HG02973 (cell line): ENCODE data around the gene SLCO3A1.
A peak's percentile ranks its signal among the peaks of the same experiment; 100 is the strongest.

Source experiments
- ATAC-seq: cut with Tn5 transposase; IDR thresholded peaks from one replicate; pipeline ENCODE4 v1.9.1; 2021; ENCODE audit warnings: moderate library complexity; ENCODE audit not compliant: unreplicated experiment

SLCO3A1 gene

DNA sequence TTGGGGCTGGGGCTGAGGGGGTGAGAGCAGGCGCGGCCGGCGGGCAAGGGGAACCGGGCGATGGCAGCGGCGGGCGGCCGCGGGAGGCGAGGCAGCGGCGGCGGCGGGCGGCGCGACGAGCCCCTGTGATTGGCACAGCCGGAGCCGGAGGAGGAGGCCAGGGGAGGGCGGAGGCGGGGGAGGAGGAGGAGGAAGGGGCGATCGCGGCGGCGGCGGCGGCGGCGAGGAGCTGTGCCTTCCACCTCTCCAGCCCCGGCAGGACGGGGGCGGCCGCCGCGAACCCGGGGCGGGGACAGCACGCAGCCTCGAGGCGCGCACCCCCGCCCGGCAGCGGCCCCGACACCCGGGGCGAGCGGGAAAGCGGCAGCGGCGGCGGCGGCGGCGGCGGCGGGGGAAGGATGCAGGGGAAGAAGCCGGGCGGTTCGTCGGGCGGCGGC lies at the start of gene SLCO3A1:
Gene SLCO3A1 (plus strand): TSS at position 198 of the 437 bp plus-strand sequence.
- ATAC-seq, result peak; percentile 11

GRCh38 chr15:91807122-91807521 lies 46.4 kb upstream of the SLCO3A1 start:
- no peak for ATAC-seq

- ATAC-seq, result no peak
Observed at GRCh38 chr15:91813924-91814323, 39.6 kb upstream of the SLCO3A1 start.

- no peak for ATAC-seq
Observed at GRCh38 chr15:91816942-91817341, 36.6 kb upstream of the SLCO3A1 start.

DNA sequence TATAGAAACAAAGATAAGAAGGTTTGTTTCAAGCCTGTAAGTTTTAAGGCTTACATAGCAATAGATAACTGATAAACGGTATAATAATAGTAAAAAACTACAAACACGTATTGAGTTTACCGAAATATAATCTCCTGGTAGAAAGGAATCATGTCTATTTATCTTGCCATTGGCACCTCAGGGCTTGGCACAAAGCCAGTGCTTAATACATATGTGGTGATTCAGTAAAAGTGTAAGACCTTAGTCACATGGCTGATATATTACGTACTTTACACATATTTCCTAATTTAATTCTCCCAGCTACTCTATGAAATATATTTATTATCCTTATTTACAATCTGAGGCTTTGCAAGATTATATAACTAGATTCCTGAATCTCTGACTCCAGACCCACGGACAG lies 32.0 kb upstream of the SLCO3A1 start:
- ATAC-seq, result no peak

DNA sequence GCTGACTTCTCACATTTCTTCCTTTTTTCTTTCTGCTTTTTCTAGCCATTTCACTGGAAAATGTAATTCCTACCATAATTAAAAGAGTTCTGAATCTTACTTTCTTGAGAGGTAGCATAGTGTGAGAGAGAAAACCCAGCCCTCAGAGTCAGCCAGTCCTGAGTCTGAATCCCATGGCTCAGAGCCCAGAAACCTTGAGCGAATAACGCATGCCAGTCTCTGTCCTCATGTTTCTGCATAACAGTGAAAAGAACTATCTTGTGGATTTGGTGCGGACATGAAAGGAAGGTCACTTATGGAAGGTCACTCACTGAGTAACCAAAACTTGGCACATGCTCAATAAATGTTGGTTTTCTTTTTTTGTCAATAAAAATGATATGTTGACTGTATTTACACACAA lies 29.3 kb upstream of the SLCO3A1 start:
- no peak for ATAC-seq

GRCh38 chr15:91826443-91826842 lies 27.1 kb upstream of the SLCO3A1 start:
- ATAC-seq, result no peak

DNA sequence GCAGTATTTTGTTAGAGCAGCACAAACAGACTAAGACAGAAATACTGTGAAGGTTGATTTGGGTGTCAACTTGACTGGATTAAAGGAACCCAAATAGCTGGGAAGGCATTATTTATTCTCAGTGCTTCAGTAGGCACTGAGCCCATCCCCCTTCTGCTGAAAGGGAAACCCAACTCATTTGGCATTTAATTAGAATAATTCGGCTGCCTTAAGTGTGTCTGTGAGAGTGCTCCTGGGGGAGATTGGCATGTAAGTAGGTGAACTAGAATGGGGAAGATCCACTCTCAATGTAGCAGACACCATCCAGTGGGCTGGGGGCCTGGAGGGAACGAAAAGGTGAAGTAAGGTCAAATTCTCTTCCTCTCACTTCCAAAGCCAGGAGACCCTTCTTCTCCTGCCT lies 20.5 kb upstream of the SLCO3A1 start:
- no peak for ATAC-seq

- ATAC-seq, result no peak
Observed at GRCh38 chr15:91839867-91840266, 13.6 kb upstream of the SLCO3A1 start.

DNA sequence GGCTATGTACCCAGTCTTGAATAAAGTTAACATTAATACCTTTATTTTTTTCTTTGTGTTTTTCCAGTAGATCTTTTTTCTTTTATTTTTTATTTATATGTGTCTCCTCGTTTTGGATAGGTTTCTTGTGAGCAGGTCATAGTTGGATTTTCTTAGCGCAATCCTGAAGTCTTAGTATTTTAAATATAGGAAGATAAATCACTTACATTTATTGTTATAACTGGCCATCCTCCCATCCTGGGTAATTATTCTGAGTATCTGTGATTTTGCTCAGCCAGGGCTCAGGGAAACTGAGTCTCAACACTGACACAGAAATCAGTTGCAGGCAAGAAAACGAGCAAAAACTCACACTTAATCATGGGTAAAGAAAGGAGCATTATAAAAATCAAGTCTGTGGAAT lies 11.6 kb upstream of the SLCO3A1 start:
- no peak for ATAC-seq

DNA sequence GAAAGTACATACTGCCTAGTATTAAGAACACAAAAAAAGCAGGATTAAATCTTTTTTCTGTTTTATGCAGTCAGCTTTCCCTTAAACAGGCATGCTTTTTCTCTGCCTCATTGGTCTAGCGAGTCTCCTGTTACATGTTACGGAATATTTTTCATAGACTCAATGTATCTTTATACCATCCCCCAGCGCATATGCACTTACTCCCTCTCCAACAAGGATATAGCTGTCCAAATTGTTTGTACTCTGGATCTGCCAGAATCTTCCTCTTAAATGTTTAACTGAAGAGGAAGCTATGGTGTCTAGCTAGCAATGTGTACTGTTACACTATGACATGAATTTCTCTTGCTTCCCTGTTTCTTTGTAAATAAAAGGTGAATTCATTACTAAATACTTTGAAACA lies 9.2 kb upstream of the SLCO3A1 start:
- ATAC-seq, result no peak

- ATAC-seq, result no peak
Observed at GRCh38 chr15:91844928-91845327, 8.6 kb upstream of the SLCO3A1 start.

DNA sequence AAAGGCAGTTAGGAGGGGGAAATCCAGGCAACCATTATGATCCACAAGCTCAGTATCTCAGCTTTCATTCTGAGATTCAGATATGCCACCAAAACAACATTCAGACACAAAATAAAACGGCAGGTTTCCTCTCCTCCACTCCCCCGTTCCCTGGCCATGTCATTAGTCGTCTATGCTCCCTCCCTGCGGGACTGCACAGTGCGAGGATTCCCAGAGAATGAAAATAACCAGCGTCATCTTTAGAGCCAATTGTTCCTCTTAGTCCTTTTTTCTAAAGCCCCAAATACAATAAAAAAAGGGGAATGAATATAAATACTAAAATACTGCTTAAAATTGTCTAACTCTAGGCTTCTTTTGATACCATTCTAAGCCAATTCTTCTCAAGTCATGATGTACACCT lies 7.8 kb upstream of the SLCO3A1 start:
- no peak for ATAC-seq

DNA sequence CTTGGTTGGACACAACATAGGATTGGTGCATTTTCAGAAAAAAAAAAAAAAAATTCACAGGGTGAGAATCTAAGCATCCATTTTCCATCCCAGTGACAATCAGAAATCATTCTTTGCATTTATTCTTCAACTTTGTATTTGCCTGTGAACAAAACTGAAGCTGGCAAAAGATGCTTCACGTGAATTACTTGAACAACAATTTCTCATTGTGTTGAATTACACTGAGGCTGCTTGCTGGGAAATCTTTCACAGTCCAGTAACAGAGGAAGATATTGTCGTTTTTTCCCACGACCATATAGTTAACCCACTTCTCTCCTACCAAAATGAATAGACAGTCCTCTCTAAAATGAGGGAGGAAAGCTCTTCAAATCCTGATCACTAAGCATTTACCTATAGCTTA lies 4.3 kb upstream of the SLCO3A1 start:
- ATAC-seq, result no peak

GRCh38 chr15:91849749-91850161 lies 3.8 kb upstream of the SLCO3A1 start:
- ATAC-seq, result no peak

DNA sequence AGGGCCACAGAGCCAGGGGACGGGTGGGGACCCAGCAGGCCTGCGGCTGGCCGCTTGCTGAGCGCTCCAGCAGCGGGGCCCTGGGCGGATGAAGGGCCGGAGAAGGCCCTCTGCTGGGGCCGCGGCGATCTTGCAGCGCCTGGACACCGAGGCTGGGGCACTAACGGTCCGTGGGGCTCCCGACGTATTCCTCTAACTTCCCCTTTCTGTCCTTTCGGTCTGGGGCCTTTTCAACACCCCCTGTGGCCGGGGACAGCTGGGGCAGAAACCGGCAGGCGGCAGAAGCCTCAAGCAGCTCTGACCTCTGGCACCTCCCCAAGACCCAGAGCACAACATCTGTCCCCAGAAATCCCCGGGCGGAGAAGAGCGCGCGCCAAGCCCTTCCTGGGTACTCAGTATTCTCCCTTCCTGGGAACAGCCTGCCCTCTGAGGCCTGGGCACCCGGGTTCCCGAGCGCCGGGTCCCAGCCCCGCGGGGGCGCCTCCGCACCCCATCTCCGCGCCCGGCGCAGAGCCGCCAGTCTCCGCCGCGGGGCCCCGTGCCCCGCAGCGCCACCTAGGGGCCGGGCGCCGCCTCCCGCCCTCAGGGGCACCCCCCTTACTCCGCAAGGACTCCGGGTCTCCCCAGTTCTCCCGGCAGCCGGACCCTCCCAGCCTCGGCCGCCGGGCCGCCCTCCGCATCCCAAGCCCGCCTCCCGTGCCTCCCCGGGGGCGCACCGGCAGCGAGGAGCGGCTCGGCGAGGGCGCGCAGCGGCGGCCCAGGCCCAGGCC lies 582 bp upstream of the SLCO3A1 start:
- ATAC-seq, result peak; percentile 42

DNA sequence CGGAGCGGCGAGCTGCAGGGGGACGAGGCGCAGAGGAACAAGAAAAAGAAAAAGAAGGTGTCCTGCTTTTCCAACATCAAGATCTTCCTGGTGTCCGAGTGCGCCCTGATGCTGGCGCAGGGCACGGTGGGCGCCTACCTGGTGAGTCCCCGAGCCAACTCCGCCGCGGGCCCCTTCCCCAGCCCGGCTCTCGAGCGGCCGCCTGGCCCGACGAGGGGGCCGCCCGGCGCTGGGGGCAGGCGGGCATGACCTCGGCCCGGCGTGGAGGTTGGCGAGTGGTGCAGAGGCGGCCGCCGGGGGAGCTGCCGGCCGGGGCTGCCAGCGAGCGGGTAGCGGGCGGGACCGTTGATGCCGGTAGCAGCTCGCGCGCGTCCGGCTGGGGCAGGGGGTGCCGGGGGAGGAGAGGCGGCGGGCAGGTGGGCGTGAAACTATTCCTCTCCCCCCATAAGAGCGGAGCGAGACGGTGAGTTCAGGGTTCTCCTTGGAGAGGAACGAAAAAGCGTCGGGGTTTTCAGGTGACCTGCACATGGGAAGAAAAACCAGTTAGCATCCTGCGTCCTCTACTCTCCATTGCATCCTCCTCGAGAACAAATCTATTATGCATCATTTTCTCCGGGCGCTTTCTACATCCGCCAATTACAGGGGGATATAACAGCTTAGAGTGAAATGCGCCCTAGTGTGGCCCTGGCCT lies 585 bp downstream of the SLCO3A1 start:
- no peak for ATAC-seq

GRCh38 chr15:91854639-91854990 lies 1.1 kb downstream of the SLCO3A1 start:
- no peak for ATAC-seq

DNA sequence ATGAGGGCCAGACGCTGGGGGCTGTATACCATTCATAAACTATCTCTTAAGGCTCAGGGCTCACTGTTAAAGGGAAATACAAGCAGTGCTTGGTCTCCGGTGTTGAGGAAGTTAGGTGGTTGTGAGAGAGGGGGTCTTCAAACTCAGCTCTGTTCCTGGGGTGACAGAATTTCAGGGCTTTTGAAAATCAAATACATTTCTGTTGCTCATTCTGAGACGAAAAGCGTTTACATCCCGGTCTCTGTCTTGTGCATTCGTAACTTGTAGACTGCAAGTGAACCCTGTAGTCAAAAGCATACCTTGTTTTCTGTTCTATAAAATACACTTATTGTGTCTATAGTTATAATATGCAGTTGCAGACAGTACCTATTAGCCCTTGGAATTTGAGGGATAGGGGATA lies 1.7 kb downstream of the SLCO3A1 start:
- ATAC-seq, result no peak

GRCh38 chr15:91855684-91856489 lies 2.4 kb downstream of the SLCO3A1 start:
- ATAC-seq, result peak; percentile 34

- ATAC-seq, result no peak
Observed at GRCh38 chr15:91857224-91857585, 3.7 kb downstream of the SLCO3A1 start.

DNA sequence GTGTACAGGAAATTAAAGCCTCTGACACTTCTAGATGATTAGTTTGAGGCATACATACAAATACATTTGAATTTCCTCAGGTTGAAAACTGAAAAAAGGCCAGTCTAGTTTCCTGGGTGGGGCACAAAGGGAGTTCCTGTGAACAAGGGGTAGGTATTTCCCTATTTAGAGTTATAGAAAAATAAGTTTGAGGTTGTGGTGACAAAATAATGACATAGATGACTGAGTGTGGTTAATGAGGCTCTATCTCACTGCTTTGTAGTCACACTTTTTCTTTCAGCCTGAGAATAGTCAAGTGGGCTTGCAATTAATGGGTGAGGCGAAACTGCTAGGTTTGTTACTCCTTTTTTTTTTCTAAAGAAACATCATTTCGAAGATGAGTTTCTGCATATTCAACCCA lies 4.3 kb downstream of the SLCO3A1 start:
- ATAC-seq, result peak; percentile 49
